NOMO-1 (cell line): ENCODE results near the gene SCUBE1.

Experiments
- DNase-seq, 2 experiments: peaks; one replicate each; lab custom pipeline; 2025; ENCODE audit not compliant: unreplicated experiment in 2 of 2; lab: John Stamatoyannopoulos, UW

SCUBE1 gene

GRCh38 chr22:43304831-43305590 lies 38.2 kb downstream of the SCUBE1 start:
- no peak for DNase-seq

GRCh38 chr22:43303751-43304150 lies 39.4 kb downstream of the SCUBE1 start:
- DNase-seq: no peak

DNA sequence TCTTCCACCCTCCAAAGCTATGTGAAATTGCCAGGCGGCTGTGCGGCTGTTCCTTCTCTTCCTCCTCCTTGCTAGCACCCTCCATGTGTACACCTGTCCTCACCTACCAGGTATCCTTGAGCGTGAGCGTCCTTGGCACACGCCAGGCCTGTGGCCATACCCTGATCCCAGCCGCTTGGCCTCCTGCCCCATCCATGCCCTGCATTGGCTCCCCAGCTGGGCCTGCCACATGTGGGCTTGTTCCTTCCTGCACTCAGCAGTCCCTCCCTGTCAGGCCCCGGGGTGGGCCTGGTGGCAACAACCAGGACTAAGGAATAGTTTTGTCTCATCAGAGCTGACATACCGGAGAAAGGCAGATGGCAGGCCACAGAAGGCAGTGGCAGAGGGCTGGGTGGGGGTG lies 40.0 kb downstream of the SCUBE1 start:
- no peak for DNase-seq

- no peak for DNase-seq
Measured at GRCh38 chr22:43302531-43303041, 40.6 kb downstream of the SCUBE1 start.

DNA sequence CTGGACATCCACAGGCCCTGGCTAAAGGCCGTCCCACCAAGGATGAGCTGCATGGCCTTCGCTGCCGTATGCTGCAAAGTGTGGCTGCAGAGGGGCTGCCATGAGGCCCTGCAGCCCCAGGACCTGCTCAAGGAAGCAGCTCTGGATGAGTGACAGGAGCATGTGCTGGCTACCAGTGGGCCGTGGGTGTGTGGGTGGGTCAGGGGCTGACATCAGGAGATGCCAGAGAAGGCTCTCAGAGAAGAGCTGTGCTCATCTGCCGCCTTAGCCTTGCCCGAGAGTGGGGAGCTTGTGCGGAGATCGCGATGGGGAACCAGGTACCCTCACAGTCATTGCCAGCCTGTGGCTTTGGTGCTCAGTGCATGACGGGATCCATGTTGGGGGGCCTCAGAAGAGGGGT lies 41.3 kb downstream of the SCUBE1 start:
- DNase-seq: no peak

DNA sequence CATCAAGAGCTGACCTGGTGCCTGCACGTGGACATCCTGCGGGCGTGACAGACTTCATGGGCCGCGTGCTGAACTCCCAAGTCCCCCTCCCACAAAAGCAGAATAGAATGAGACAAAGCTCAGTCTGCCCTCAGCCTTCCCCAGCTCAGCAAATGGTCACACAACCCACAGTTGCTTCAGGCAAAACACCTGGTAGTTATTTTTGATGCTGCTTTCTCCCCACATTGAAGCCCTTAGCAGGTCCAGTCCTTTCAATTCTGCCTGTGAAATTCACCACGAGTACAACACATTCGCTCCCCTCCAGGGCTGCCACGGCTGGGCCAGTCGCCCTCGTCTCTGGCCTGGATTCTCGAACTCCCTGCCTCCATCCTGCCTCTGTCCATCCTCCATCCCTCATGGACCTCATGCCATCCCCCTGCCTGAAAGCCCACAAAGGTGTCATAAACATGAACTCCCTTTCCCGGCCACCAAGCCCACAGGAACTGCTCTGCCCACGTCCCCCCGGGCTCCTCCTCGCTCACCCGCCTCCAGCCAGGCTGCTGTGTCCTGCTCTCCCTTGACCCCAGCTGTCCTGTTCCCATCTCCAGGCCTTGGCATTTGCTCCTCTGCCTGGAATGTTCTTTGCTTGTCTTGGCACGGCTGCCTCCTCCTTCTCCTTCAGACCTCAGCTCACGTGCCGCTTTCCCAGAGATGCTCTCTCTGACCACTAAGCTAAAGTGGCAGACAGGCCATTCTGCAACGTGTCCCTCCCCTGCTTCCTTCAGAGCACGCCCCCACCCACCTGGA lies 42.1 kb downstream of the SCUBE1 start:
- DNase-seq: no peak

GRCh38 chr22:43299736-43300135 lies 43.4 kb downstream of the SCUBE1 start:
- no peak for DNase-seq

GRCh38 chr22:43298062-43298801 lies 44.9 kb downstream of the SCUBE1 start:
- no peak for DNase-seq

GRCh38 chr22:43297270-43298061 lies 45.7 kb downstream of the SCUBE1 start:
- no peak for DNase-seq

DNA sequence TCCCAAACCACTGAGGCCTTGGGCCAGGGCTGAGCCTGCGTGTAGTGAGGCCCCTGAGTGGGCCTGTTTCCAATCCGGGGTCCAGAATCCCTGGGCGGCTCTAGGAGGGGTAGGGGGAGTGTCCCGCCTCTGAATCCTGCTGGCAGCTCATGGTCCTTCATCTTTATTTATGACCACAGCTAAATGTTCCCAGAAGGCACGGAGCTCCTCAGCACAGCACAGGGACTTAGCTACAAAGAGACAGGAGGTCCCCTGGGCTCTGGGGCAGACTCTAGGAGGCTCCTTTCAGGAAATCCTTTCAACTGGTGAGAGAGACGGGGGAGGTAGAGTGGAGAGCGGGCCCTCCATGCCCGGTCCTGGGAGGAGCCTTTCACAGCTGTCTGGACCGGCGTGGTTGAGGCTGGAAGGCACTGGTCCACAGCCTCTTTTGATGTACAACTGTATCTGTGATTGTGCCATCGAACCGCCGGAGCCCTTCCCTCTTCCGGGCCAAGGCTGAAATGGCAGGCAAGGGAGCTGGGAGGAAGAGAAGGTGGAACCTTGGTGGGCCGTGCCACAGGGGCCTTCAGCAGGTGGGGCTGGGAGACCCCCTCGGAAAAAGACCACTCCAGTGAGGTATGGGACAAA lies 46.8 kb downstream of the SCUBE1 start:
- DNase-seq: no peak

DNA sequence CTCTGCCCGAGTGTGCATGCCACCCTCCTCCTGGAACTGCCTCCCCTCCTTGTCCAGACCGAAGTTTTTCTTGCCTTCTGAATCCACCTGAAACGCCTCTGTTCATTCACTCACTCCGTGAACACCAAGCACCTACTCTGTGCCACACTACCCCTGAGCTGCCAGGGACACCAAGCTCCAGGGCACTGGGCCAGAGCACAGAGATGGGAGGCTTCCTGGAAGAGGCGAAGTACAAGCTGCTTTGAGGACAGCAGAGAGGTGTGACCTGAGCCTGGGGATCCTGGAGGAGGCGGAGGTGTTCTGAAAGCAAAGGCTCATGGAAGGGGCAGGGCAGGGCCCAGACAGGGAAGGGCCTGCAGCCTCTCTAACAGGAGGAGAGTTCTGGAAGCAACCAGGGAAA lies 47.5 kb downstream of the SCUBE1 start:
- no peak for DNase-seq

DNA sequence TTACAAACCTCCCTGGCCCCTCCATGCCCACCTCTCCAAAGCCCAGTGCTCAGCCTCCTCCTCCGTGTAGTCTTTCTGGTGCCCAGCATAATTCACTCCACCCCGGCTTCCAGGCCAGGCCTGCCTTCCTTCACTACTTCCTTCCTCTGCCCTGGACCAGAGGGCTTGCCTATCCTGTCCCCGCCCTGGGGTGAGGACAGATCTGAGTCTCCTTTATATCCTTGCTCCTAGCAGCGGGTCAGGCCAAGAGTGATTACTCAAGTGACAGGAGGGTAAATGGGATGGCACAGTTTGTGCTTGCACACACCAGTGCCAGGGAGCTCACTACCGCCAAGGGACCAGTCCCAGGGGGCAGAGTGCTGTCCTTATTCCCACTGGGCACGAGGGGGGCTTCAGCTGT lies 48.0 kb downstream of the SCUBE1 start:
- DNase-seq: no peak

DNA sequence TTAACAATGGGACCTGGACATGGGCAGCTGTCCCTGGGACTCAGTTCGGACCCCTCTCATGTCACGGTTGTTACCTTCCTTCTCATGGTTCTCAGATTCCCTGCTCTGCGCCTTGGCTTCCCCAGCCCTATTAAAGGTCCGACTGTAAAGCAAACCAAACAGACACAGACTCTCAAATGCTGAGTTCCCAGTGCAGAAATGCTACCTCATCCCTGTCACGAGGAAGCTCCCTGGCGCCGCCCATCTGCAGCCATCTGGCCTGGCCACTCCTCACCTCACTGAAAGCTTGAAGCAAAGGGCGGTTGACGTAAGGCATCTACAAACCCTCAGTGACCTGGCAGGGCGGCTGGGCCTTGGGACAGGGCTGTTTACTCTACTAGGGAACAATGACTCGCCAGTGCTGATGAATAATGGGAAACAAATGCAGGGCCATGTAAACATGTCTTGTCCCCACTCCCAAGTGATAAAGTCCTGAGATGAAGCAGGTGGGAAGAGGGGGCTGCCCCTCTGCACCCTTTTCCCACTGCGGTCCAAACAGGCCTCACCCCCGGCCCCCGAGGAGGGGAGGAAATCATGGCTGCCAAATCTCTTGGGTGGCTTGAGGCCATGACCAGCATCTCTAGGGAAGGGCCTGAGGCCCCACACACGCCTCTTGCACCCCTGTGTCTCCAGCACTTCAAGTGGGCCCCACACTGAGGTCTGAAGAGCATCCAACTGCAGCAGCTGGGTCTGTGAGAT lies 49.3 kb downstream of the SCUBE1 start:
- no peak for DNase-seq

GRCh38 chr22:43293259-43293654 lies 49.9 kb downstream of the SCUBE1 start:
- no peak for DNase-seq

DNA sequence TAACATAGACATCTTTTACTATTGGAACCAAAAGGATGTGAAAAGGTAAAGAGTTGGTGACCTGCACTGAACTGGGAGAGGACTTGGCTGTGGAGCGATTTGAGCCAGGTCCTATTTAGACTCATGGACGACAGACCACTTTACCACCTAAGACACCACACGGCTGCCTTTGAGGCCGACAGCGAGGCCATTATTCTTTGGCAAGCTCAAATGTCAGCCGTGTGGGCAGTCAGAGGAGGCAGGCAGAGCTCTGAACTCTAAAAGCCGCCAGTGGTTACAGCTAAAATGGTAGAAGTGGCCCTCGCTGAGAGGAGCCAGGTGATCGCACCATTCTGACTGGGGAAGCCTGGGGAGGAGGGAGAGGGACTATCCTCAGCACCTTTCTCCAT lies 50.5 kb downstream of the SCUBE1 start:
- no peak for DNase-seq

DNA sequence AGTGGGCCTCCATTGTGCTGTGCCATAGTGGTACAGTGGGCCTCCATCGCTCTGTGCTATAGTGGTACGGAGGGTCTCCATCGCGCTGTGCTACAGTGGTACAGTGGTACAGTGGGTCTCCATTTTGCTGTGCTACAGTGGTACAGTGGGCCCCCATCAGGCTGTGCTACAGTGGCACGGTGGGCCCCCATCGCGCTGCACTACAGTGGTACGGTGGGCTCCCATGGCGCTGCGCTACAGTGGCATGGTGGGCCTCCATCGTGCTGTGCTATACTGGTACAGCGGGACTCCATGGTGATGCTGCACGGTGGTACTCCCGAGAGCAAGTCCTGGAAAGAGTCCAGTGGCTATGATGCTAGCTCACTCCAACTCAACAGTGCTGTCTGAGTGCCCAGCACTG lies 51.8 kb downstream of the SCUBE1 start:
- DNase-seq: no peak

DNA sequence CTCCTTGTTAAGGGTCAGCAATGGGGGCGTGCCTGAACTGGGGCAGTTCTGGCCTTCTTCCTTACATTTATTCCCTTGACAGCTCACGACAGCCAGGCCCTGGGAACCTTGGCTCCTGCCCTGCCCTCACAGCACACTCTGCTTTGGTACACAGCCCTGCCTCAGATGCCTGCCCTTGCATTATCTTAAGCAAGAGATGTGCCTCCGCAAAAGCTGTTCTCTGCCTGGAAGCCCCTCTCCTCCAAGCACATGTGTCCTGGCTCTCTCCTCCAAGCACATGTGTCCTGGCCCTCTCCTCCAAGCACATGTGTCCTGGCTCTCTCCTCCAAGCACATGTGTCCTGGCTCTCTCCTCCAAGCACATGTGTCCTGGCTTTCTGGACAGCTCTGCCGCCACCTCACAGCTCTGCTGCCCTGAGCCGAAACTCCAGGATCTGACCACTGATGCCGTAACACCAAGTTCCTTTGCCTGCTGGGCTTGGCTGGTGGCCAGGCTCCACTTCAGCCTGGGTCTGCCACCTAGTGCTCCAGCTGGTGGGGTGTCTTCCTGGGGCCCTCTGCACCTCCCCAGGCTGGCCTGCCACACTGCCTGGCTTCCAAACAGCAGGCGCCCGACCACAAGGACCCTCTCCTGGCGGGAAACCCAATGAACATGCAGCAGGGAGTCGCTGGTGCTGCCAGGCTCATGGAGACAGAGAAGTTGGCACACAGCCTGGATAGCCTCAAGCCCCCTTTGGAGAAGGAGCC lies 53.0 kb downstream of the SCUBE1 start:
- DNase-seq: no peak

- DNase-seq: no peak
Measured at GRCh38 chr22:43289531-43289963, 53.6 kb downstream of the SCUBE1 start.
